Activated naive CD8-positive, alpha-beta T cell treated with anti-CD3 and anti-CD28 coated beads, Interleukin-2, amount 50 U/mL, for 24 hours (primary cell): ENCODE measurements around the gene AAR2.

Source experiments
- ATAC-seq: fragments of 150-1000 bp; cut with Tn5 transposase; one replicate; pipeline ENCODE4 v1.10.0; 2021
- DNase-seq: peaks from one replicate; pipeline ENCODE4 v3.0.0; 2021
- H3K27ac Mint-ChIP-seq: one replicate; pipeline ENCODE4 v1.8.0; 2021; ENCODE audit warnings: mild to moderate bottlenecking, mixed read lengths
- H3K27me3 Mint-ChIP-seq: one replicate; pipeline ENCODE4 v1.8.0; 2021; ENCODE audit warnings: mixed read lengths
- H3K36me3 Mint-ChIP-seq: one replicate; pipeline ENCODE4 v1.8.0; 2021; ENCODE audit warnings: low read depth, mixed read lengths
- H3K4me1 Mint-ChIP-seq: one replicate; pipeline ENCODE4 v1.8.0; 2021; ENCODE audit warnings: mixed read lengths
- H3K4me3 Mint-ChIP-seq: one replicate; pipeline ENCODE4 v1.8.0; 2021; ENCODE audit warnings: mild to moderate bottlenecking, moderate library complexity, mixed read lengths
- H3K9me3 Mint-ChIP-seq: one replicate; pipeline ENCODE4 v1.8.0; 2021; ENCODE audit warnings: mixed read lengths

Gene AAR2

DNA sequence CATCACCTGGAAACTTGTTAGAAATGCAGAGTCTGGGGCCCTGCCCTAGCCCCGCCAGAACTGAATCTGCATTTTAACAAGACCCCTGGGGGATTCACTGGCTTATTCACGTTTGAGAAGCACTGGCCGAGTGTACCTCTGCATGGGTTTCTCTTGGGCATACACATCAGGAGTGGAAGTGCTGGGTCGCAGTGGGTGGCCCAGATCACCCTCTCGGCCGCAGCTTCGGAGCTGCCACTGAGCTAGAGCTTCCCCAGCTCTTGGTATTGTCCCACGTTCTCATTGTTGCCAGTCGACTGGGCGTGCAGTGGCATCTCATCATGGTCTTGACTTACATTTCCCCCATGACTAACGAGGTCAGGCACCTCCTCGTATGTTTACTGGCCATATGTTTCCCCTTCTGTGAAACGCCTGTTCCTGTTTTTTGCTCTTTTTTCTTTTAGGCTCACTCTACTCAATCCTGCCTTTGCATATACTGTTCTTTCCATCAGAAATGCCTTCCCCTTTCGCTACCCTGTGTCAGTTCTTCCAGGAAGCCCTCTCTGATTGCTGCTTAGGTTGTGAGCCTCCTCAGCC is 66.8 kb downstream of the AAR2 start:
- H3K9me3 Mint-ChIP-seq = no peaks in the 10 kb centered on the region
- peaks cover 64% of the 10 kb centered on the region for H3K27me3 Mint-ChIP-seq
- no peak for ATAC-seq
- no peak overlapping the region for H3K4me3 Mint-ChIP-seq
- H3K27ac Mint-ChIP-seq = no peak overlapping the region
- H3K4me1 Mint-ChIP-seq = peaks cover 3% of the 10 kb centered on the region
- no peaks in the 10 kb centered on the region for H3K36me3 Mint-ChIP-seq
- no peak for DNase-seq

DNA sequence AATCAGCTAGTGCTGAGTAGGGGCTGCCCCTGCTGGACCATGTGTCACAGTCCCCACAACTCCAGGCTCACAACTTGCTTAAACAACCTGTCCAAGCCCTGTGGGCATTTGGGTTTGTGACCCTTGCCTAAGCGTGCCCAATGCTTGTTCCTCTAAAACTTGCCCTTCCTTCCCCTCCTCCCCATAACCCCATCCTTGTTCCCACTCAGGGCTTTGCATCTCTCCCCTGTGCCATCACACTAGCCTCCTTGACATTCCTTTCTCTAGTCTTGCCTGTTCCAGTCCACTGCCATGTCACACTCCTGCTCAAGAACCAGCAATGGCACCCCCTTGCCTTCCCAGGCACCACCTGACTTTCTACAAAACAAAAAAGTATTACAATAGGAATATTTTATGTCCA is 67.6 kb downstream of the AAR2 start:
- ATAC-seq (no peak), DNase-seq (no peak)
- Mint-ChIP-seq H3K27ac (no peak overlapping the region), H3K9me3 (no peaks in the 10 kb centered on the region), H3K36me3 (no peaks in the 10 kb centered on the region), H3K4me1 (peaks cover 3% of the 10 kb centered on the region), H3K27me3 (peaks cover 64% of the 10 kb centered on the region), H3K4me3 (no peak overlapping the region)

DNA sequence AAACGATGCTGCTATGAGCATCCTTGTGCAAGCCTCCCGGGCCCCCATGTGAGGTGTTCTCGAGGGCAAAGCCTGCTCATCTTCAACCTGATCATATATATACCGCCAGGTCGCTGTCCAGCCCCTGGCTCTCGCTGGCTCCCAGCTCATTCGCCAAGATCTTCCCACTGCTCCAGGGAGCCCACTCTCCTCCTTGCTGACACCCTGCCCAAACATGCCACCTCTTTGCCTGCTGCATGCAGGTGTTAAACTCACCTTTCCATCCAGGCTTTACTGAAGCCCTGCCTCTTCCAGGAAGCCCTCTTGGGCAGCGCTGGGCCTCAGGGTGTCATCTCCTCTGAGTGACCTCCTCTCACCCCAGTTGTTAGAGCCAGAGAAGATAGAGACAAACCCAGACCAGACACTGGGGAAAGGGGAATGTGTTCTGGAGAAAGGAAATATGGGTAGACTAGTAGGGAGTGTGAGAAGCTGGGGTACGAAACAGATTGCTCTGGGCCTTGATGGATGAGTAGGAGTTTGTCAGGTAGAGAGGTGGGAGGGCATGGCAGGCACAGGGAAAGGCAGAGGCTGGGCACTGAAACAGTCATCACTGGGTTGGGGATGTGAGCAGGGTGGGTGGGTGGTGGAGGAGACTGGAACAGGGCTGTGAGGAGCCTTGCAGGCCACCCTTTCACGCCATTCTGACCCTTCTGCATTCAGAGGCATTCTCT is 68.7 kb downstream of the AAR2 start:
- ATAC-seq (no peak), DNase-seq (no peak)
- H3K36me3 Mint-ChIP-seq = no peaks in the 10 kb centered on the region
- no peak overlapping the region for H3K27ac Mint-ChIP-seq
- H3K4me1 Mint-ChIP-seq = peaks cover 3% of the 10 kb centered on the region
- H3K4me3 Mint-ChIP-seq = peak overlapping the region; percentile 65
- no peaks in the 10 kb centered on the region for H3K9me3 Mint-ChIP-seq
- H3K27me3 Mint-ChIP-seq = peaks cover 65% of the 10 kb centered on the region

DNA sequence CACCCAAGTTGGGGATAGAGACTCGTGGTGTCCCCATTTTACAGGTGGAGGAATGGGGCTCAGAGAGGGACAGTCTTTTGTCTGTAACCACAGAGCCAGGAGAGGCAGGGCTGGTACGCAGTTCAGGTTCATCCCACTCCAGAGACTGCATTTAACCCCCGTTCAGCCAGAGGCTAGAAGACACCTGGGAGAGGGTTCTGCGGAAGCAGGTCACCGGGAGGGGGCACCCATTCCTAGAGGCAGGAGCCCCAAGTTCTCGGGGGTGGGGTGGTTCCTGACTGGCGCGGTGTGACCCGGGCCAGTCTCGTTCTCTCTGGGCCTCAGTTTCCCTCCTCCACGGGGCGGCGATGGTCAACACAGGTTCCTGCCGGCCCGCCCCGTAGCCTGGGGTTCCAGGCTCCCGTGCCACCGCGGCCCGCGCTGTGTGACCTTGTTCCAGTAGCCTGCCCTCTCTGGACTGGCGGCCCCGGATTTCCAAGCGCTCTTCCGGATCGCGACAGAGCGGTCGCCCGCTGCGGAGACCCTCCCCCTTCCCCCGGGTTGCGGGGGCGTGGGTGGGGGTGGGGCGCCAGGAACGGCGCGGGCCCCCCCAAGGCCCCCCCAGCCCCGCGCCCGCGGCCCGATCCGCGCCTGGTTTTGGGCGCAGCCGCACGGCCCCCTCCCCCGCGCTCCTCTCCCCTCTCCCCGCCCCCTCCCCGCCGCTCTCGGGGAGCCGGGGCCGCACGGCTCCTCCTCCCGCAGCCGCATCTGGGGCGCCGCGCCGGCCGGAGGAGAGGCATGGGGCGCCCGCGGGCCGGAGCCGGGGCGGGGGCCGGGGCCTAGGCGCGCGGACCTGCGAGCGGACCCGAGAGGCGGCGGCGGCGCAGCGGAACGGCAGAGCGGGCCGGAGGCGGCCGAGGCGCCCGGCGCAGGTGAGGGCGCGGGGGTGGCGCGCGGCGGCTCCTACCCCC is 69.6 kb downstream of the AAR2 start, which contains the start of gene DLGAP4:
Gene DLGAP4, plus strand, starts transcription at position 738 of the 950 bp plus-strand sequence. CDS start 125,379 bp downstream, outside the sequence.
- peaks cover 3% of the 10 kb centered on the region for H3K4me1 Mint-ChIP-seq
- no peak for ATAC-seq
- no peaks in the 10 kb centered on the region for H3K9me3 Mint-ChIP-seq
- peaks cover 70% of the 10 kb centered on the region for H3K27me3 Mint-ChIP-seq
- no peaks in the 10 kb centered on the region for H3K36me3 Mint-ChIP-seq
- peak; percentile 18 for DNase-seq
- H3K4me3 Mint-ChIP-seq = peak within 1 kb of the TSS; percentile 65
- no peak within 1 kb of the TSS for H3K27ac Mint-ChIP-seq
